HG03066 (cell line): Measurements from ENCODE around the gene CORT.
"Not testable (repeated sequence)": the region's sequence is repeated elsewhere in the genome, so short reads cannot be mapped to it uniquely, and the experiment has no call there.

ENCODE experiments used
- ATAC-seq: cut with Tn5 transposase; IDR thresholded peaks from one replicate; pipeline ENCODE4 v1.9.1; 2021; ENCODE audit warnings: low read depth; ENCODE audit not compliant: unreplicated experiment

The CORT gene

DNA sequence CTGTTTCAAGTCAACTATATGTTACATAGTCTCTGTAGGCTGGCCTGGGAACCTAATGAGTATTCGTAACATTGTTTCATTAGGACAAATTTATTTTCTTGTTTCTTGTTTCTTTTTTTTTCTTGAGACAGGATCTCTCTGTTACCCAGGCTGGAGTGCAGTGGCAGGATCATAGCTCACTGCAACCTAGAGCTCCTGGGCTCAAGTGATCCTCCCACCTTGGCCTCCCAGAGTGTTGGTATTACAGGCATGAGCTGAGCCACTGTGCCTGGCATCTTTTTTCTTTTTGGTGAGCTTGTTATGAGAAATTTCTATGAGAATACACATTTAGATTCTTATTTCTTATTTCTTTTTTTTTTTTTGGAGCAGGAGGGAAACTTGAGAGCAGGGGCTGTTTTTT lies 12.8 kb upstream of the CORT start:
- no peak for ATAC-seq

DNA sequence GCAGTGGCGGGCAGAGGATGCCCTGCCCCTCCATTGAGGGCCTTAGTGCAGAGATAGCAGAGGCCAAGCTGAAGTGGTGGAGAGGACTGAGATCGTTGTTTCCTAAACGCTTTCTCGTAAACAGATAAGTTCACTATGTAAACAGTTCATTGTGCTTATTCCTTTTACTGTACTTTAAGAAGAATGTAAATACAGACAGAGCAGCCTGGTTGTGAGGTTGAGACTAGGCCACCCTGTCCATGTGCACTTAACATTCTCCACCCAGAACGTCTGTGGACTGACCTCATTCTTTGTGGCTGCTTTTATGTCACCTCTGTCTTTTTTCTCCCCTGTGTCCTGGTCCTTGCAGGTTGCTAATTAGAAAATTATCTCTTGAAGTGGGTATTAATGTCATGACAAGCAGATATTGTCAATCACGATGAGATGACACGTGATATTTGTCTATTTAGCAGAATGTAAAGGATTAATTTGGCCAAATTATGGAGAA lies 11.1 kb upstream of the CORT start:
- ATAC-seq = no peak

DNA sequence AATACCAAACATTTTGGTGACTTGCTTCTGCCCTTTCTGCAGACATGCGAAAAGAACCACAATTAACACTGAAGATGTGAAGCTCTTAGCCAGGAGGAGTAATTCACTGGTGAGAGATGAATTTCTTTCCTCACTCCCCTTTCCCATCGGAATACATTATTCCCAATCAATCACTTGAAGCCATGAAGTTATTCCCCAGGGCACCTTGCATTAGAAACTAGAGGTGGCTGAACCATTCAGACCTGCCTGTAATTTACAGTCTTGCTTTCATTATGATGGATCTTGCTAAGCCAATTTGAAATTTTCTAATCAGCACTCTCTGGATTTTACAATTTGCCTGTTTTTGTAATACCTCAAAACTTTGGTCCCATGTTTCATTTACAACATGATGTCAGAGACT lies 9.5 kb upstream of the CORT start:
- no peak for ATAC-seq

DNA sequence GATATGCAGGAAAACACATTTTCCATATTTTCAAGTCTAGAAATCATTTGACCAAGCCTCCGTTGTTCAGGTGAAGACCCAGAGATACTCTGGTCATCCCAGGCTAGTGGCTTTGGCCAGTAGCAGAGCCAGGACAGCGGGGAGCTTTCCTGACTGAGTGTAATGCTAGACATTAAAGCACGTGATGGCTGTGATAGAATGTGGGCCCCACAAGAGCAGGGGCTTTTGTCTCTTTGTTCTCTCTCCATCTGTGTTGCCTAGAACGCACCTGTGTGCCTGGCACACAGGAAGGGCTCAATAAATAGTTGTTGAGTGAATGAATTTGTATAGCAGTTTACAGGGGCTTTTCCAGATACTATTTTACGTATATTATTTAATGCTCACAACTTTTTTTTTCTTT lies 9.0 kb upstream of the CORT start:
- ATAC-seq = no peak

DNA sequence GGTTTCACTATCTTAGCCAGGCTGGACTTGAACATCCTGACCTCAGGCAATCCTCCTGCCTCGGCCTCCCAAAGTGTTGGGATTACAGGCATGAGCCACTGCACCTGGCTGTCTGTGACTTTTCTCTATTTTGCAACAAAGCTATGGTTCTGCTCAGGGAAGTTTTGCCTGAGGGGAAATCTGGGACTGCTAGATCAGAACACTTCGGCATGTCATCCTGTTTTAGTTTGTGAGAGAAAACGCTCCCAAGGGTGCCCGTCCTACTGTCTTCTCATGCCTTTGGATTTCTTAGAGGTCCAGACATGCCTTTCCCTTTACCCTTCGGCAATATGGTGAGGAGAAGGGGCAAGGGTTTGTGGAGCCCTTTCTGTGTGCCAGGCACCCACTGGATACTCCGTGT lies 5.6 kb upstream of the CORT start:
- ATAC-seq = no peak

DNA sequence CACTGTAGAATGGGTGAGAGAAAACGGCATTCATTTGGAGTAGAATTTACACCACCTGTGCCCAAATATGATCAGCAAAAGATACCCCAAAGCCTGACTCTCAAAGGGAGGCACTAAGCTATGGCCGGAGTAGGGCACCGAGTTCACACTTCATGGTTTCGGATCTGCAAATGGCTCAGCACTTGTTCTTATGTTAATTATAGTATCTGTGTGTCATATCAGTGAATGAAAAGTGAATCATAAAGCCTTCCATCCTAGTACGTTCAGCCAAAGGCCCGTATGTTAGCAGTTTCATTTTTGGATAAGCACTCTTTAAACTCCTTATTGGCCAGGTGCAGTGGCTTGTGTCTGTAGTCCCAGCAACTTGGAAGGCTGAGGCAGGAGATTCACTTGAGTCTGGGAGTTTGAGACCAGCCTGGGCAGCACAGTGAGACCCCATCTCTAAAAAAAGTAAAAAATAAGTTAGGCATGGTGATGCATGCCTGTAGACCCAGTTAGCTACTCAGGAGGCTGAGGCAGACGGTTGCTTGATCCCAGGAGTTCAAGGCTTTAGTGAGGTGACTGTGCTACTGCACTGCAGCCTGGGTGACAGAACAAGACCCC lies 4.9 kb upstream of the CORT start:
- ATAC-seq = no peak

DNA sequence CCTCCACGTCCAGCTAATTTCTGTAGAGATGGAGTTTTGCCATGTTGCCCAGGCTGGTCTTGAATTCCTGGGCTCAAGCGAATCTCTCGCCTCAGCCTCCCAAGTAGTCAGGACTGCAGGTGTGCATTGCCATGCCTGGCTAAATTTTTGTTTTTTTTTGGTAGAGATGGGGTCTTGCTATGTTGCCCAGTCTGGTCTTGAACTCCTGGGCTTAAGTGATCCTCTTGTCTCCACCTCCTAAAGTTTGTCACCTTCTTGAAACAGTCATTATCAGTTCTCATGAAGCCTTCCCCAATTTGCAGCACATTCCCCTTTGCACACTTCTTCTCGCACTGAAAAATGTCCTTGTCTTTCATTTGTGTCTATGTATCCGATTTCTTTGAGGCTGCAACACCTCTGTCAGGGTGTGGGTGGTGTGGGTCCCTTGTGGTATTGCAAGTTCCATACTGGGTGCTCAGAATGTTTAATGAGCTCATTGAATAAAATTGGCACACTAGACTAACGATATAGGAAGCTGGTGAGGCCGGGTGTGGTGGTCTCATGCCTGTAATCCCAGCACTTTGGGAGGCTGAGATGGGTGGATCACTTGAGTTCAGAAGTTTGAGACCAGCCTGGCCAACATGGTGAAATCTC lies 2.9 kb upstream of the CORT start:
- no peak for ATAC-seq

DNA sequence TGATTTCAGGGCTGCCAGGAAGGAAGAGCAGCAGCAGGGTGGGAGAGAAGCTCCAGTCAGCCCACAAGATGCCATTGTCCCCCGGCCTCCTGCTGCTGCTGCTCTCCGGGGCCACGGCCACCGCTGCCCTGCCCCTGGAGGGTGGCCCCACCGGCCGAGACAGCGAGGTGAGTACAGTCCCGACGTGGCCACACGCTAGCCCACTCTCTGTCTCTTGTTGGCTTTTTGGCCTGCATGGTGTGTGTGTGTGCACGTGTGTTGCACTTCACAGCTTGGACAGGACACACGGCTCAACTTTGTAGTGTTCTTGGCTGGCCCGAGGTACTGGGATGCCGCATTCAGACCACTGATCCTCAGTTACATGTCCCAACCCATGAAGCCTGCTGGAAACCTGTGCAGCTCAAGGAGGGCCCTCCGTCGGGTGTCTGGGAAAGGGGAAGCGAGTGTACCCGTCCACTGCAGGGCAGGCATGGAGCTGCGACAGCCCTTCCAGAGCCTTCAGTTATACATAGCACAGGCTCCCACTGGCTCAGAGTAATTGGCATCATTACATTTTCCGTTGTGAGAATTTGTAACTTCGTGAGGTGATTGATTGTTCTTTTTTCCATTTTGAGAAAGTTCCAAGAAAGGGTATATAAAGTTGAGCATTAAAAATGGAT lies 454 bp downstream of the CORT start:
- no peak for ATAC-seq

DNA sequence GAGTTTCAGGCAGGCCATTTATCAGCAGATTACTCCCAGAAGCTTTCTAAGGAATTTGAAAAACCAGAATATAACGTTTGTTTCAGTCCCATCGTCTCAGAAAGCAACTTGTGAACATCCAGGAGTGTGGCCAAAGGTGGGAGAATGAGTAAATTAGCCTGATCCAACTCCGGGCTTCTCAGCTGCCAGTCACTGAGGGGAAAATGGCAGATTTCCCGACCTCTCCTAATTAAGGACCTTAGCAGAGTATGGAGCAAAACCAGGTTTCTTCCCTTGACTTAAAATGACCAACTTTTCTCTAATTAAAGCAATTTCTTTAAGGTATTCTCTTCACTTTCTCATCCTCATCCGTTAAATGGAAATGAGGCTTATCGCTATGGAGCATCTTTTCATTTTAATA lies 1.0 kb downstream of the CORT start:
- no peak for ATAC-seq

DNA sequence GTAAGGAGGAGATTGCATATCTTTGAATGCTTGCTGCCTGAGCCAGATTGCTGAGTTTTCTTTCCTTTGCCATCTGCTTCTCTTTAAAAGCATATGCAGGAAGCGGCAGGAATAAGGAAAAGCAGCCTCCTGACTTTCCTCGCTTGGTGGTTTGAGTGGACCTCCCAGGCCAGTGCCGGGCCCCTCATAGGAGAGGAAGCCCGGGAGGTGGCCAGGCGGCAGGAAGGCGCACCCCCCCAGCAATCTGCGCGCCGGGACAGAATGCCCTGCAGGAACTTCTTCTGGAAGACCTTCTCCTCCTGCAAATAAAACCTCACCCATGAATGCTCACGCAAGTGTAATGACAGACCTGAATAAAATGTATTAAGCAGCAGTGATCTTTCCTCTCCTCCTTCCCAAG lies 1.5 kb downstream of the CORT start:
- no peak for ATAC-seq

DNA sequence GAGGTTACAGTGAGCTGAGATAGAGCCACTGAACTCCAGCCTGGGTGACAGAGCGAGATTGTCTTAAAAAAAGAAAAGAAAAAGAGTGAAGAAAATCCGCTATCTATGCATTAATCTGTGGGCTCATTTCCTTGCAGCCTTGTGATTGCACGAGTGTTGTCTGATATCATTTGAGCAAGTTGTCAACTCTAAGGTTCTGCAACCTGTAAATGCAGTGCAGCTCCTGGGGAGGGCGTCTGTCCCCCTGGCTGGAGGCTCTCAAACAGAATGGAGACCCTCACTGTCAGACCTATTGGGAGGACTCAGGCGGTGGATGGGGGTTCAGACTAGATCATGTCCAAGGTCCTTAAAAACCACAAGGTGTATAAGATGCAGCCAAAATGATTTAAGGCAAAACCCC lies 6.2 kb downstream of the CORT start:
- ATAC-seq = no peak

DNA sequence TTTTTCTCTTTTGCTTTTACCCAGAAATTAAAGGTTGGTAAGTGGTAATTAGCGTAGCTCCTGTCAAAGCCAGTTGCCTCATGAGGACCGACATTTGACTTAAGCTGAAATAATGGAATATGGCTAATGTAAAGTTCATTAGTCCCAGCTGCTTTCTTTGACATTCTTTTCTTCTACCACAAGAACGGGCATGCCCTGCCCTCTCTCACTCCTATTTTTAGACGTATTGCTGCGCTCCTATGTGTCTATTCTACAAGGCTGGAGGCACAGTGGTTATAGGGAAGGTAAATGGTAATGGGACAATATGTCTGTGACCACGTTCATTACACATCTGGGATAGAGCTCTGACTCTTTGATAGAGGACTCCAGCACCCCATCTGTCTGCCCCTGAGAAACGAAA lies 6.8 kb downstream of the CORT start:
- no peak for ATAC-seq

DNA sequence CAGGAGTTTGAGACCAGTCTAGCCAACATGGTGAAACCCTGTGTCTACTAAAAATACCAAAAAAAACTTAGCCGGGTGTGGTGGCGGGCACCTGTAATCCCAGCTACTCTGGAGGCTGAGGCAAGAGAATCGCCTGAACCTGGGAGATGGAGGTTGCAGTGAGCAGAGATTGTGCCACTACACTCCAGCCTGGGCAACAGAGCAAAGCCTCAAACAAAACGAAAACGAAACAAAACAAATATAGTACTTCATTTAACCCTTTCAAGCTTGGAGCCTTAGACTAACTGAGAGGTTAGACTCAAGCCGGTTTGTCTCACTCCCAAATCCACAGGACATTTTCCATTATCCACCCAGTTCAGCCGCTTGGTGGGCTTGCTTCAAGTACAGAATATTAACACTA lies 7.6 kb downstream of the CORT start:
- ATAC-seq = not testable (repeated sequence)

DNA sequence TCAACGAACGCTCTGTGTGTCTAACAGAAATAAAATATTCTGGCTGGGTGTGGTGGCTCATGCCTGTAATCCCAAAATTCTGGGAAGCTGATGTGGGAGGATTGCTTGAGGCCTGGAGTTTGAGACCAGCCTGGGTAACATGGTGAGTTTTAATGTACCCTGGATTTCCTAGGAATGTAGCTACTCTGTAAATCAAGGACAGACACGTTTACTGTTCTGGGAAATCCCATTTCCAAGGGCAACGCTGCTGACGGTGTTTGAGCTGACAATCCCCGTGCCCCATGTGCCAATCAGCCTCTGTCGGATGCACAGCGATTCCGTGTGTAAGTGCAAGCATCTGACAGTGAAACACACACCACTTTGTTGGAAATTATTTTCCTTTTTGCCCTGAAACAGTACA lies 8.0 kb downstream of the CORT start:
- ATAC-seq = no peak

DNA sequence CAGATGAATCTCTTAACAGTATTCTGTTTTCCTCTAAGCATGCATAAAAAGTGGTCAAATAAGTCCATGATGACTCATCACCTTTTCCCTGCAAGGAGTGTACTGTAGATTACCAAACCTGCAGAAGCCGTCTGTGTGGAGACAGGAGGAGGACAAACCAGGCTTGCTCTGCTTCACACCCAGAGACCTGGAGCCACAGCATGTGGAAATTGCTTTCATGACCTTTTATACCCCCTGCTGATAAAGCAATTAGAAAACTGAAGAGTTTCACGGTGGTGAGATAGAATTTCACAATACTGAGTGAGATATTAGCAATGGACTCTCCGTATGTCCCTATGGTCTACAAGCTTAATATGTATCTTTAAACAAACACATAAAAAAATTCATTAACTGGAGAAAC lies 9.4 kb downstream of the CORT start:
- no peak for ATAC-seq

DNA sequence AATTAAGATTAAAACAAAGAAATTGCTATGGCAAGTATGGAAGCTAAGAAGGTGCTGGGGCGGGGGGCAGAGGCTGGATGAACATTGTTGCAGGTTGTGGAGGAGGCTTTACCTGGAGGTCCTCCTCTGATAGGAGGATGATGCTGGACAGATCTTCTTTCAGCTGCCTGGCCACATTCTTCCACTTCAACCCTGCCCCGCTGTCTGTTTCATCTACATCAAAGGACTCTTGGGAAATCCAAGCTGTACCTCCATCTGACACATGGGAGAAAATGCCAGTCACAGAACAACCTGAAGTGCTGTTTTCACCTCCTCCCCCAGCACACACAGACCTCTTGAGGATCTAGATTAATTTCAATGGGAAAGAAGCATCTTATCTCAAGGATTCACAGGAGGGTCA lies 17.2 kb downstream of the CORT start:
- no peak for ATAC-seq

DNA sequence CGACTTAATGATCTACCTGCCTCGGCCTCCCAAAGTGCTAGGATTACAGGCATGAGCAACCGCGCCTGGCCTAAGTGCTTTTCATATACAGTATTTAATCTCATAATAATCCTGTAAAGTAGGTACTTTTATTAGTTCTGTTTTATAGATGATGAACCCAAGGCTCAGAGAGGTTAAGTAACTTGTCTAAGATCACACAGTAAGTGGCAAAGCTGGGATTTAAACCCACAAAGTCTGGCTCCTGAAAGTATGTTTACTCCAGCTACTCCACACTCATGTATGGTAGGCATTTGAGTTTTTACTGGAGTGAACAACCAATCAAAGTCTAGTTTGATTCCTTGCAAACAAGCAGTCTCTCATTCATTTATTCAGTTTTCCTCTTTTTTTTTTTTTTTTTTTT lies 20.2 kb downstream of the CORT start:
- ATAC-seq = no peak

DNA sequence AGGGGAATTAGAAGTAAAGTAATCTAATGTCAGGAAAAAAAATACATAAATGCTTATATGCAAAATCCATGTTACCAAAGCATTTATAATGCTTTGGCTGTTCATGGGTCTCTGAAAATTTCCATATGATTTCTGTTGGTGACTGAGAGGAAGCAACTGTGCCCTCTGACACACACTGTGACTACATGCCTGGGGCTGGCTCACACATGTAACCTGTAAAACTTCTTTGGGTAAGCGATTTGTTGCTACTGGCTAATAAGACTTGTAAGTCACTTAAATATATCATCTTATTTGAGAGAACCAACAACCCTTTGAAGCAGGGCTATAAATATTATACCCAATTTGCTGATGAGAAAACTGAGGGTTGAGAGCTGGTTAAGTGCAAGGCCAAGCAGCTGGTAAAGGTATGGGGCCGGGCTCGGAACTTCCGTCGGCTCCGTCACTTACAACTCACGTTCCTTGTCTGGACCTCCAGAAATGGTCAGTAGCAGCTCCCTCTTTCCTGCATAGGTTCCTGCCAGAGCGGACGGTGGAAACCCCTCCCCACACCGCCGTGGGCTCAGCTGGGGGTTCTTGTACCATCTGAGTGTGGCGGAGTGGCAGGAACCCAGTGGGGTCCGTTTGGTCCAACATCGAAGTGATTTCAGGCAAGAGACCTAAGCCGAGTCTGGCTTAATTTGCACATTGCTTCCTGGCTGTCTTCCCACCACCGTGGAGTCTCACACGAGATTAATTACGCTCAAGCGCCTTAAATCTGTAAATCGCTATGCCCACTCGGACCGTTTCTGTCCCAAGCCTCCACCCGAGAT lies 21.8 kb downstream of the CORT start:
- ATAC-seq = no peak

DNA sequence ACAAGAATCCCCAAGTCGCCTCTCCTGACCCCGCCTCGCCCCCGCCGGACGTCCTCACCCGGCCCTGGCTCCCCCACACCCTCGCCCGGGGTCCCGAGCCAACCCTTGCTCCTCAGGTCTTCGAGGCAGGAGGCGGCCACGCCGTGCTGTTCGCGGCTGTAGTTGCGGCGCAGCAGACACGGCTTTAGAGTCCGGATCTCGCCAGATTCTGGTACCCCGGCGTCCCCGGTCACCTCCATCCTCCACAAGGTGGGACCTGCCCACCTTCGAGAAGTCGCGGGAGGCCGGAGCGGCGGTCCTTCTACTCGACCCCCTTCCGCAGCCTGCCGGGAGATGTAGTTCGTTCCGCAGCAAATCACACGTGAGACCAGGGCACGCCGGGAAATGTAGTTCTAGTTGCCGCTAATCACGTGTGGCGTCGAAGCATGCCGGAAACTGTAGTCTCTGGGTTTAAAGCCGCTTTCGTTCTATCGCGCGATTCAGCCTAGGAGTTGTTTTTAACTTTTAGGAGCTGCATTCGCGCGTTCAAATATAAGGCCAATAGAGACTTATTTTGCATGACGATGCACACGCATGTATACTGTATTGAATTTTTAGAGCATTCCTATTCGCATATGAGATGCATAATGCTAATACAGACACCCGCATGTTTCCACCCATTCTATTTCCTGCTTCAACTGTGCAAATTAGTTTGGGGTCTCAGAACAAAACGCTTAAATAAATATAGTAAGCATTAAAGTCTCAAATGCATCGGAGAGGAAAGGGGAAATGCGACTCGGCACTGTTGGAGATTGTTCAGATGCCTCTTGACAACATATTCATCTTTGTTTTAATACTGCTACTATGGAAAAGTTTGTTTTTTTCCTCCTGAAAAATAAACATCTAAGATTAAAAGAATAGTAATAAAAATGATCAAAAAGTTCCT lies 22.7 kb downstream of the CORT start, which contains the start of gene DFFA:
DFFA (minus strand) TSS at position 310 of the 925 bp plus-strand sequence; CDS start at position 239, 71 bp downstream.
- ATAC-seq = peak; percentile 68

DNA sequence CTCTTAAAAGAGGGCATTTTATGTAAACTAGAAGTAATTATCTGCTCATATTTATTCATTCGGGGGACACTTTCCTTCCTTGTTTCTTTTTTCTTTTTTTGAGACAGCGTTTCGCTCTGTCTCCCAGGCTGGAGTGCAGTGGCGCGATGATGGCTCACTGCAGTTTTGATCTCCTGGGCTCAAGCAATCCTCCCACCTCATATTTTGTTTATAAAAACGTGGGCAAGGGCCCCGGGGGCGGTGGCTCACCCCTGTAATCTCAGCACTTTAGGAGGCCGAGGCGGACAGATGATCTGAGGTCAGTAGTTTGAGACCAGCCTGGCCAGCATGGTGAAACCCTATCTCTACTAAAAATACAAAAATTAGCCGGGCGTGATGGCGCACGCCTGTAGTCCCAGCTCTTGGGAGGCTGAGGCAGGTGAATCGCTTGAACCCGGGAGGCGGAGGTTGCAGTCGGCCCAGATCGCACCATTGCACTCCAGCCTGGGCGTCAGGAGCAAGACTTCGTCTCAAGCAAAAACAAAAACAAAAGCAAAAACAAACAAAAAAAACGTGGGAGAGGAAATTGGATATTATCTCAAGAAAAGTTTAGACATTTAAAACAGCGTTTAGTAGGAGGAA lies 23.4 kb downstream of the CORT start:
- ATAC-seq = no peak
